Neural progenitor cell (in vitro differentiated cells): ENCODE measurements around the gene ORMDL3.

Experiments
- EZH2phosphoT487 ChIP-seq: fragments of 200-600 bp; sonication (generic); IDR thresholded peaks from 2 replicates; pipeline ENCODE4 v1.6.1; 2017; ENCODE audit warnings: antibody characterized with exemption
- TF ChIP-seq, protein P1 (sequence below): fragments of 200-600 bp; sonication (generic); IDR thresholded peaks from 2 replicates; pipeline ENCODE4 v1.5.1; 2017; ENCODE audit warnings: antibody characterized with exemption, mild to moderate bottlenecking

DNA sequence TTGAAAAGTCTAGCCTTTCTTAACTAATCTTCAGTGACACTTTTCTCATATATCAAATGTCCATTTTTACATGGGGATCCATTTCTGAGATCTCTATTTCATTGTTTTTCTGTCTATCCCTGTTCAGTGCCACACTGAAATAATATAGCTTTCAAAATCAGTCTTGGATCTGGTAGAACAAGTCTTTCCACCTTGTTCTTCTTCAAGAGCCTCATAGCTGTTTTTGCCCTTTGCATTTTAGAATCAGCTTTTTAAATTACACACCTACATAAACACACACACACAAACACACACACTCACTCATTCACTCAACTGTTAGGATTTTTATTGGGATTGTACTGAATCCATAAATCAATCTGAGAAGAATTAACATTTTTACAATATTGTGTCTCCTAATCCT lies 28.2 kb downstream of the ORMDL3 start:
- TF ChIP-seq, protein P1, sequence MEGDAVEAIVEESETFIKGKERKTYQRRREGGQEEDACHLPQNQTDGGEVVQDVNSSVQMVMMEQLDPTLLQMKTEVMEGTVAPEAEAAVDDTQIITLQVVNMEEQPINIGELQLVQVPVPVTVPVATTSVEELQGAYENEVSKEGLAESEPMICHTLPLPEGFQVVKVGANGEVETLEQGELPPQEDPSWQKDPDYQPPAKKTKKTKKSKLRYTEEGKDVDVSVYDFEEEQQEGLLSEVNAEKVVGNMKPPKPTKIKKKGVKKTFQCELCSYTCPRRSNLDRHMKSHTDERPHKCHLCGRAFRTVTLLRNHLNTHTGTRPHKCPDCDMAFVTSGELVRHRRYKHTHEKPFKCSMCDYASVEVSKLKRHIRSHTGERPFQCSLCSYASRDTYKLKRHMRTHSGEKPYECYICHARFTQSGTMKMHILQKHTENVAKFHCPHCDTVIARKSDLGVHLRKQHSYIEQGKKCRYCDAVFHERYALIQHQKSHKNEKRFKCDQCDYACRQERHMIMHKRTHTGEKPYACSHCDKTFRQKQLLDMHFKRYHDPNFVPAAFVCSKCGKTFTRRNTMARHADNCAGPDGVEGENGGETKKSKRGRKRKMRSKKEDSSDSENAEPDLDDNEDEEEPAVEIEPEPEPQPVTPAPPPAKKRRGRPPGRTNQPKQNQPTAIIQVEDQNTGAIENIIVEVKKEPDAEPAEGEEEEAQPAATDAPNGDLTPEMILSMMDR = no peak
- no peak for TF ChIP-seq EZH2phosphoT487
